GM19452 (cell line): Measurements from ENCODE around the gene STAP2.
"Not testable (repeated sequence)": the region's sequence is repeated elsewhere in the genome, so short reads cannot be mapped to it uniquely, and the experiment has no call there.

Experiments used
- ATAC-seq: cut with Tn5 transposase; IDR thresholded peaks from one replicate; pipeline ENCODE4 v1.9.1; 2021; ENCODE audit not compliant: unreplicated experiment

STAP2 gene

DNA sequence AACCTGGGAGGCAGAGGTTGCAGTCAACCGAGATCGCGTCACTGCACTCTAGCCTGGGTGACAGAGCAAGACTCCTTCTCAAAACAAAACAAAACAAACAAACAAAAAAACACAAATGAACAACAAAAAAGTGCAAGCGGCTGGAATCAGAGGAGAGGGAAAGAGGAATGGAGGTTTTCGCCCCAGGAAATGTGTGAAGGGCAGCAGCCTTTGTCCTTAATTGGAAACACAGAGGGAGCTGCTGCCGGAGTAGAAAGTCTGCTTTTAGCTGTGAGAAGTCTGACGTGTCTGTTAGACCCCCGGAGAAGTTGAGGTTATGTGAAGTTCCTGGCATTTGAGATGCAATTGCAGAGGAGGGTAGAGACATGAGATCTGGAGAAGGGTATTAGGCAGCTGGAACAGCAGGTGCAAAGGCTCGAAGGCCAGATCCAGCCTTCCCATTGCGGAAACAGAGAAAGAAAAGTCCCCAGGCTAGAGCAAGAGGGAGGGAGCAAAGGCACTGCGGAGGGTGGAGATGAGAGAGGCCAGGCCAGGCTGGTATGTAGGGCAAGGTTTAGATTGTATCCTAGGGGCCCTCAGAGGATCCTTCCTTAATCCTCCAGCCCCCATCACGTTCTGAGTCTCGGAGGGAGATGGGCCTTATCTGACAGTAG, 36.9 kb downstream of the STAP2 start:
- ATAC-seq, result no peak

DNA sequence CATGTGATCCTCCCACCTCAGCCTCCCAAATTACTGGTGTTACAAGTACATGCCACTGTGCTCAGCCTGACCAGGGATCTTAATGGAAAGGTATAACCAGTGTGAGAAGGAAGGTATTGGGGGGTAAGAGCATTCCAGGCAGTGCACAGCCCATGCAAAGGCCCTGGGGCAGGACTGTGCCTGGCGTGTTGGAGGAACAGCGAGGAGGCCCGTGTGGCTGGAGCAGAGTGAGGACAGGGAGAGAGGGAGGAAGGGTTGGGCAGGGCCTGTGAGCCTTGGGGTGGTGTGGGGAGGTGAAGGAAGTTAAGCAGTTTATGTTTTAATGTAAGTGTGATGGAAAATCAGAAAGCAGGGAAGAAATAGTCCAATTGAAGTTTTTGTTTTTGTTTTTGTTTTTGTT, 38.0 kb downstream of the STAP2 start:
- ATAC-seq, result no peak

DNA sequence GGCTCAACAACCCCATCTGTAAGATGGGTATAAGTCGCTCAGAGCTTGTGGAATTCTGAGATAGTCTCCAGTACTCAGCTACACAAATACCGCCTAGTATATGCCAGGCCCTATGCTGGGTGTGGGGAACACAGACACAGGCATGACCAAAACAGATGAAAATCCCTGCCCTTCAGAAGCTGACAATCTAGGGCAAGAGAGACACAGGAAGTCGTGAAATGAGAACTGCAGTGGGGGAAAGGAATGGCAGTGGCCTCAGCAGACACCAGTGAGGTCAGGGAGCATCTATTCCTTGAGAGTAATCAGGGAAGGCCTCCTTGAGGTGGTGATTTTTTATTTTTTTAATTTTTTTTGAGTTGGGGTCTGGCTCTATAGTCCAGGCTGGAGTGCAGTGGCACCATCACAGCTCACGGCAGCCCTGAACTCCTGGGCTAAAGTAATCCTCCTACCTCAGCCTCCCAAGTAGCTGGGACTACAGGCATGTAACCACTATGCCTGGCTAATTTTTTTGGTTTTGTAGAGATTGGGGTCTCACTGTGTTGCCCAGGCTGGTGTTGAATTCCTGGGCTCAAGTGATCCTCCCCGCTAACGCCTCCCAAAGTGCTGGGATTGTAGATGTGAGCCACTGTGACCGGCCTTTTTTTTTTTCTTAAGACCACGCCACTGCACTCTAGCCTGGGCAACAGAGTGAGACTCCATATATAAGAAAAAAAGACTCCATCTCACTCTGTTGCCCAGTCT, 39.6 kb downstream of the STAP2 start:
- ATAC-seq, result no peak

DNA sequence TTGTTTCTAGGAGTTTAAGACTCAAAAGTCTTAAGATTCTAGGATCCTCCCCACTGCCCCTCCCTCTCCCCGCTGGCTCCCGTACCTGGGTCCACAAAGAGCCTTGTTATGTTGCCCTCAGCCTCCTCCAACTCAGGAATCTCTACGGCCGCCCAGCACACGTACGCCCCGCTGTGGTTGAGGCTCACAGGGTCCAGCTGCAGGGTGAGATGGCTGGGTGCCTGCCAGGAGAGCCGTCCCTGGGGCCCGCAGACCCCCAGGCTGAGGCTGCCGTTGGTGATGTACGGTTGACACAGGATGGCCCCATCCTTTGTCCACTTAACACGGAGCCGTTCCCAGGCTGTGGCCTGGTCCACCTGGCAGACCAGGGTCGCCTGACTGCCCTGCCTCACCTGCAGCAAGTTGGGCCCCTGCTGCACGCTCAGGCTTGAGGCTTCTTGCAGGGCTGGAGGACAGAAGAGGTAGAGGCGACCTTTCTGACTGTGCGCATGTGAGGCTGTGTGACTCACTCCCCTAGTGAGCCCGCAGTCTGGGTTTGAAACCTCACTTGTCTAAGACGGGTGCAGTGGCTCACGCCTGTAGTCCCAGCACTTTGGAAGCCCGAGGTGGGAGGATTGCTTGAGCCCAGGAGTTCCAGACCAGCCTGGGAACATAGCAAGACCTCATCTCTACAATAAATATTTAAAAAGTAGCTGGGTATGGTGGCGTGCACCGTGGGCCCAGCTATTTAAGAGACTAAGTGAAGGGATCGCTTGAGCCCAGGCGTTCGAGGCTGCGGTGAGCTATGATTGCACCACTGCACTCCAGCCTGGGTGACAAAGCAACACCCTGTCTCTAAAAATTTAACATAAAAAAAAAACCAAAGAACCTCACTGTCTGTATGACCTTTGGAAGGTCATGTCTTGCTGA, 40.5 kb downstream of the STAP2 start:
- no peak for ATAC-seq

DNA sequence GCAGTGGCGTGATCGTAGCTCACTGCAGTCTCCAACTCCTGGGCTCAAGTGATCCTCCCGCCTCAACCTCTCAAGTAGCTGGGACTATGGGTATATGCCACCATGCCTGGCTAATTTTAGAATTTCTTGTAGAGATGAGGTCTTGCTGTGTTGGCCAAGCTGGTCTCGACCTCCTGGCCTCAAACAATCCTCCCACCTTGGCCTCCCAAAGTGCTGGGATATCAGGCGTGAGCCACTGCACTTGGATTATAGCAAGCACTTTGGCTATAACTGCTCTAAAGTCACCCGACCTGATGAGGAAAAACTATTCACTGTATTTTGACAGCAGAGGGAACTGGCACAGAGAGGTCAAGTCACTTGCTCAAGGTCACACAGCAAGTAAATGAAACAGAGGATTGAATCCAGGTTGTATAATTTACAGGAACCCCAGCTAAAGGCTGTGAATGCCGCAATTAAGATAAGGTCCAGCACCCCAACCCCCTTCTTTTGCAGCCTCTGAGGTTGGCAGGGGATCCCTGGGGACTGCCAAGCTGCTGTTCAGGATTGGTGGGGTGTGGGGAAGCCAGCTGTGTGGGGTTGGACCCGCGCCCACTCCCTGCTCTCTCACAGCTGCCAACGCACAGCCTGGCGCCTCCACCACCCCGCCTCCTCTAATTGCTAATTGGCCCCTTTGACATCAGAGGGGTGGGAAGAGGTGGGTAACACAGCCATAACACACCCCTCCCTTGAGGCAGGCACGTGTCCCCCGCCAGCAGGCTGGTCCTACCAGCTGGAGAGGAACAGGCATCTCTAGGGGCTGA, 42.5 kb downstream of the STAP2 start:
- no peak for ATAC-seq

DNA sequence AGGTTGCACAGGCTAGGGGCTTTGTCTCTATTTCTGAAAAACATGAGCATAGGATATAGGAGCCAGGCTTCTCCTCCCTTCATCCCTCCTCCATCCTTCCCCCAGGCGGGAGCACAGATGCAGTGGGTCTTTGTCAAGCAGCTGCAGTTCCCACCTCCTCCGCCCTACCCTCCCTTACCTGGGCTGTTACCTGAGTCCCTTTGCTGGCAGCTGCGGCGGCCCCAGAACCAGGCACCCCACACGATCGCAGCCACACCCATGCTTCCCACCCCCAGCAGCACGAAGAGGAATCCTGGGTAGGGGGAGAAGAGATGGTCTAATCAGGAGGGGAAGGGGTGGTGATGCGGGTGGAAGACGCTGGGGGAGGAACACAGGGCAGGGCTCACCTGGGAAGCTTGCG, 44.2 kb downstream of the STAP2 start:
- ATAC-seq, result no peak

DNA sequence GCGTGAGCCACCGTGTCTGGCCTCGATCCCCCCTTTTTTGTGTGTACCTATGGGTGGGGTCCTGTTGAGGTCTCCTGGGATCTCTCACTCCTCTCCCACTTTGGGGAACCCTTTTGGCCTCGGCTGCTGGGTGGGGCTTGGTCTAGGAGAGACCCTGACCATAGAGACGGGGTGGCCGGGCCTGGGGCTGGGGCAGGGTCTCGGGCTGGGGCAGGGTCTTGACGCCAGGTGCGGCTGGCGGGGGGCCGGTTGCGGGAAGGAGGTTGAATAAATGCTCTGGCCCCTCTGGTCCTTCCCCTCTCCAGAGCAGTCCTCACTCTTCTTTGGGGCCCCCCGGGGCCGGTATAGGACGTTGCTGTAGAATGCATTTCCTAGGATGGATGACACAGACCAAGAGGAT, 46.1 kb downstream of the STAP2 start:
- ATAC-seq, result no peak

DNA sequence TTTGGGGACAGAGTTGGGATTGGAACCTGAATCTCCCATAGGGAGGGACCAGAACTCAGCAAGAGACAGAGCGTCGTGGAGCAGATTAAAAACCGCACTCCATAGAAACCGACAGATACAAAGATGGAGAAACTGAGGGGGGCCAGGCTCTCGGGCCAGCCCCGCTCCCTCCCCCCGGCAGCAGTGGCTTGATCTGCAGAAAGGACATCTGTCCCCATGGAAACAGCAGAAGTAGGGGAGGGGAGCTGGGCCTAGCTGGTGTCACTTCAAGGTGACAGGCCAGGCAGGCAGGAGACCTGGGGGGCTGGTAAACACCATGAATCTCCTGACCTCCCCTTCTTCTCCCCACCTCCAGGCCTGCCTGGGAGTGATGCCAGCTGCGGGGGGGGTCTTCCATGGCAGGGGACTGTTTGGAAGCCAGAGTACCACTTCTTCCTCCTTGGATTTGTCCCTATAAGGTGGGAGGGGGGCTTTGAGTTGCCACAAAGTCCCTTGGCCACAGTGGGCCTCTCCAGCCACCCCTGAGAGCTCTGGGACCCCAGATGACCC, 47.4 kb downstream of the STAP2 start:
- no peak for ATAC-seq

DNA sequence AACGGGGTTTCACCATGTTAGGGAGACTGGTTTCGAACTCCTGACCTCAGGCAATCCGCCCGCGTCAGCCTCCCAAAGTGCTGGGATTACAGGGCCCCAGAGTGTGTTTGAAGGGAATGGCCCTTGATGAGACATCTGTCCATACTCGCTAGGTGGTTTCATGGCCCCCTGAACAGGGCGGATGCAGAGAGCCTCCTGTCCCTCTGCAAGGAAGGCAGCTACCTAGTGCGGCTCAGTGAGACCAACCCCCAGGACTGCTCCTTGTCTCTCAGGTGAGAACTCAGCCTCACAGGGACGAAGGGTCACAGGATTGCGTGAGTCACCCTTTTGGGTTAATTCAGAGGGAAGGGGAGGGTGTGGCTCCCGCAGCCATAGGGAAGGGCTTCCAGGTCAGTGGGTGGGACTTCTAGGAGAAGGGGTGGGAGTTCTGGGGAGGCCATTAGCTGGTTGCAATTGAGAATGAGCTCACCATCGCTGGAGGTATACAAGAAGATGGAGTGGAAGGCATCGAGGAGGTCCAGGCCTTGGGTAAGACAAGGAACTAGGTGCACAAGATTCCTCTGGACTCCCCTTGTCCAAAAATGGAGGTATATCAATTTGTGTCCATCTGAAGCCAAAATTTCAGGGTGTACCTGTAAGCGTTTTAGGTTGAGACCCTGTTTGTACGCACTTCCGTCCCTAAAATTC, 50.4 kb downstream of the STAP2 start:
- no peak for ATAC-seq

DNA sequence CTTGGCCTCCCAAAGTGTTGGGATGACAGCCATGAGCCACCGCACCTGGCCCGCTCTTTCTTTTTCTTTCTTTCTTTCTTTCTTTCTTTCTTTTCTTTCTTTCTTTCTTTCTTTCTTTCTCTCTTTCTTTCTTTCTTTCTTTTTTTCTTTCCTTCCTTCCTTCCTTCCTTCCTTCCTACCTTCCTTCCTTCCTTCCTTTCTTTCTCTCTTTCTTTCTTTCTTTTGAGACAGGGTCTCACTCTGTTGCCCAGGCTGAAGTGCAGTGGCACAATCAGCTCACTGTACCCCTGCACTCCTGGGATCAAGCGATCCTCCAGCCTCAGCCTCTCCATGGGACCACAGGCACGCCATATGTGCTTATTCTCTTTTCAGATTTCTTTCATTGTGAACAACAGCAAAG, 52.5 kb downstream of the STAP2 start:
- ATAC-seq, result not testable (repeated sequence)

DNA sequence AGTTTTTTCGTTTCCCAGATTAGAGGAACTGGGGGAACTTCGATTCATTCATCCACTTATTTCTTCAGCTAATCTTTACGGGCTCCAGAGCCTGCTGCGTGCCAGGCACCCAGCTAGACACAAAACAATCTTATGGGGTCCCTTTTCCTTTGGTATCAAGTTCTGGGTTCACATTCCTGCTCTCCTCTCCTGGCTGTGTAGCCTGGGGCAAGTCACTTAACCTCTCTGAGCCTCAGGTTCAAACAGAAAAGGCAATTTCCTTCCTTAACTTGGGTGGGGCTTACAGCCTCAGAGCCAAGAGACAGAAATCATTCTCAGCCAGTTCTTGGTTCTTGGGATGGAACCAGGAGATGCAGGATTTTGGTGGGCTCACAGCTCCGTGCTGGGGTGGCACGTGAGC, 53.7 kb downstream of the STAP2 start:
- ATAC-seq, result no peak

DNA sequence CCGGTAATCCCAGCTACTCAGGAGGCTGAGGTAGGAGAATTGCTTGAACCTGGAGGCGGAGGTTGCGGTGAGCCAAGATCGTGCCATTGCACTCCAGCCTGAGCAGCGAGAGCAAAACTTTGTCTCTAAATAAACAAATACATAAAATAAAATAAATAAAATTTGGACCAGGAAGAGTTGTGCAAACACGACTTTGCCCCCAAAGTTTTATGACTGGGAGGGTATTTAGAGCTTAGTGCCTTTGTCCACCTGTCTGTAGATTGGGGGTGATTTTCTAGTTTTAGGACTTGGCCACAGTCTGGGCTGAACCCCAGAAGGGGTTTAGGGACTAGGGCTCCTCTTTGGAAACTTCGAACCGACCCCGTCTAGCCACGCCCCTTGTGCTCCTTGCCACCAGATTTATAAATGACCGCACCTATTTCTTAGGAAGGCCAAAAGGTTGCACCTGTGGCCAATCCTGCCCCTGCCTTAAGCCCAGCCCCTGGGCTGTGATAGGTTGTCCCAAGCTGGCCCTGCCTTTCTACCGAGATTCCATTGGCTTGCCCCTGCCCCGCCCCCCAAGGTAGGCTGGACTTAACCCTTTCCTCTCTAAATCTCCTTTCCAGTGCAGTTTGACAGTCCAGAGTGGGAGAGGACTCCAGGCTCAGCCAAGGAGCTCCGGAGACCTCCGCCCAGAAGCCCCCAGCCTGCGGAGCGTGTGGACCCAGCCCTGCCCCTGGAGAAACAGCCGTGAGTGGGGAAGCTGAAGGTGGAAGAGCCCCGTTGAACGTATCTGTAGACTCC, 54.3 kb downstream of the STAP2 start:
- no peak for ATAC-seq

DNA sequence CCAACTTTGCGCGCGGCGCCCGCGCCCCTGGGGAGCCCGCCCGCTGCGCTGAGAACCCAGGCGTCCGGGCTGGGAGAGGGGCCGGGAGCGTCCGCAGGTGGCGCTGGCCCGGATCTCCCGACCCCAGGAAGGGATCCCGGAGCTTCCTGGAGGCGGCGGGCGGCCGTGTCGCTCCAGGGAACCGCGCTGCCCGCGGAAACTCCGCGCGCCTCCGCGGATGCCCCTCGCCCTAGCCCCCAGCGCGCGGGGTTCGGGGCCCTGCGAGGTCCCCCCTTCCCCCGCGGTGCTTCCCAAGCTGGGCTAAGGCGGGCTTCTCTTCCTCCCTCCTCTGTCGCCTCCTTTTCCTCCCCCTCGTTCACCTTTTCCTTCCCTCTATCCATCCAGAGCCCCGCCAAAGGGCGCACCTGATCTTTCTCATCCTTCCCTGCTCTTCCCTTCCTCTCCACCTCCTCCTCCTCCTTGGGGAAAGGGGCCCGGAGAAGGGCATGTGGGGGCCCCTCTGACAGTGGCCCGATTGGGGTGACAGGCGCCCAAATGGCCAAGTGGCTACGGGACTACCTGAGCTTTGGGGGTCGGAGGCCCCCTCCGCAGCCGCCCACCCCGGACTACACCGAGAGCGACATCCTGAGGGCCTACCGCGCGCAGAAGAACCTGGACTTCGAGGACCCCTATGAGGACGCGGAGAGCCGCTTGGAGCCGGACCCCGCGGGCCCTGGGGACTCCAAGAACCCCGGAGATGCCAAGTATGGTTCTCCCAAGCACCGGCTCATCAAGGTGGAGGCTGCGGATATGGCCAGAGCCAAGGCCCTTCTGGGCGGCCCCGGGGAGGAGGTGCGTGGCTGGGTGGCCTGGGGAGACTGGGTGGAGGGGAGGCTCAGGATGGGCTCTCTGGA, 58.9 kb downstream of the STAP2 start:
- ATAC-seq, result no peak

DNA sequence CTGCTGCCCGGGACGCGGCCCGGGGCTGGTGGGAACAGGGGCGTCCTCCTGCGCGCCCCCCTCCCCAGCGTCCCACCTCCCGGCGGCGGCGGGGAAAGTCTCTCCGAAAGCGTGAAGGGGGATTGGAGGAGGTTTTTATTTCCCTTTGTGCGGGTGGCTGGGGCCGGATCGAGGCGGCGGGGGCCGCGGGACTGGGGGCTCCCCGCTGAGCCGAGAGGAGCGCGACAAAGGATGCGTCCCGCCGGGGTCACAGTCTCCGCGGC, 59.4 kb downstream of the STAP2 start:
- no peak for ATAC-seq

DNA sequence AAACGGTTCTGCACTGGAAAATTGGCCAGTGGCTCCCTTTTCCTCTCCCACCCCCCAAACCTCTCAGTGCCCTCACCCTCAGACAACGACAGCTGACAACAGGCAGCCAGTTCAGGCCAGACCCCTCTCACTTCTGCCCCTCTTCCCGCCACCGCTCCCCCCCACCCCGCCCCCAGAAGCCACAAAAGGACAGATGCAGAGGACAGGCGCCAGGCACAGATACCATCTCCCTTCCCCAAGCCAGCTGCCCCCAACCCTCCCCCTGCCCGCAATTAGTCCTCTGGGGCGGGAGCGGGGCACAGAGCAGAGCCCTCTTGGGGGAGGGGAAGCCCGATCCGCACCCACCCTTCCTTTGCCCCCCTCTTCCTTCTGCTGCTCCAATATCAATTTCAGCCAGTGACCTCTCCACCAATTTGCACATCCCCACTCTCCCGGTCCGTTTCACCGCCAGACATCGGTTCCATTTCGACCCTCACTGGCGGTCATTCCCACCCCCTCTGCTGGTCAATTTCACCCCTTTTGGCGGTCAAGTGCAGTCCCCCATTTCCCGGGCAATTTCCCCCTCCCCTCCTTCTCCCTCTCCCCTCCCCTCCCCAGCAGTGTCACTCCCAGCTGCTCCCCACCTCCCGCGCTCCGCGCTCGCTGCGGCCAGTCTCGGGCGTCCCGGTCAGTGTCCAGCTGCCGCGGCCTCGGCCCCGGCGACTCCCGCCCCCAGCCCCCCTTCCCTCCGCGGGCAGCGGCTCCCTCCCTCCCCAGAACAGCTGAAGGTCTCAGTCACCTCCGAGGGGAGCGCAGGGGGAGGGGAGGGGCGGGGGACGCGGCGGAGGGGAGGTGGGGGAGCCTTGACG, 60.0 kb downstream of the STAP2 start, which contains the start of gene SHD:
Gene SHD, plus strand, starts transcription at position 848 of the 848 bp plus-strand sequence. CDS start 798 bp downstream, outside the sequence.
- no peak for ATAC-seq

DNA sequence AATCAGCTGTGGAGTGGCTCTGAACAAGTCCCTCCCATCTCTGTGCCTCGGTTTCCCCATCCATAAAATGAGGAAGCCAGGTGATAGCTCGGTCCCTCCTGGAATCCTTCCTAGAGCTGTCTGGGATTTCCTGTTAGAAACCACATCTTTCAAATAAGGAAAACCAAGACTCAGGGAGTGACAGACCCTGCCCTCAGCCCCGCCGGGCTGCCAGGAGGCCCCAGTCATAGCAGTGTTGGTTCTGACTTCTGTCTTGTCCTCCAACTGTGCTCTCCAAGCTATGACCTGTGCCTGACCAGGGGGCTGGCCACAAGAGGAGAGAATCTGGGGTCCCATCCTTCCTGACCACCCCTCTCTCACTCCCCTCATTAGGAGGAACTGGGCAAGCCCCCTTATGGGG, 60.6 kb downstream of the STAP2 start:
- ATAC-seq, result no peak

DNA sequence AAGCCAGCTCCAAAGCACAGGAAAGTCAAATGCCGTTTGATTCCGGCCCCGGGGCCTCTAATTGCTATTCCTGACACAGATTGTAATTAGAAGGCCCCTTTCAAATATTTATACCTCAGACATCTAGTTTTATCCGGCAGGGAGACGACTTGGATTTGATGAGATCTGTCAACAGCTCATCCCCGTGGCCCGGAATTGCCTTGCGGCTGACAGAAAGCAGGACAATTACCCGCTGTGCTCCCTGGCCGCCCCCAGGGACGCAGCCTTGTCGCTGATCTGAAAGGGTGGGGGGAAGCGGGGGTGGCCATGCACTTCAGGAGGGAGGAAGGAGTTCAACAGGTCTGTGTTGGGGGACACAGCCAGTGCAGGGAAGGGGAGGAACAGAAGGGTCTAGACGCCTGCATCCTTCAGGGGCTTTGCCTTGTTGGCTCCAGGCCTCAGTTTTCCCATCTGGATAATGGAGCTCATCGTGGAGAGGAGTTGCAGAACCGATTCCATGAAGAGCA, 61.4 kb downstream of the STAP2 start:
- no peak for ATAC-seq
